PC-9 (cell line): ENCODE data around the gene GPD2. TPM values are rescaled to one million over a fixed set of nuclear protein-coding genes. Genes with fewer than 3 reads are reported as not detected.

Experiments used
- BruUV-seq: library from RNA; stranded (reverse); fragments of 400-500 nt; replicated peaks from 2 replicates; lab custom pipeline; 2021; lab: Mats Ljungman, UMichigan
- CTCF ChIA-PET: fragments of 300-600 bp; sonication (Branson Sonifier 250); formaldehyde crosslinking; loops from one replicate; lab custom pipeline; 2022; ENCODE audit warnings: antibody characterized with exemption; lab: Charles Lee
- POLR2A ChIA-PET: fragments of 300-600 bp; sonication (Branson Sonifier 250); formaldehyde crosslinking; loops from one replicate; lab custom pipeline; 2022; ENCODE audit warnings: antibody characterized with exemption; ENCODE audit not compliant: unreplicated experiment; lab: Charles Lee
- DNase-seq, 2 experiments: peaks; one replicate each; pipeline versions ENCODE4 v3.0.0 to v3.0.0-alpha.2; 2015 to 2022; ENCODE audit warnings: mixed read lengths in 1 of 2
- H2AFZ ChIP-seq: fragments of 200-600 bp; sonication (generic); 2 replicates; pipeline ENCODE4 v1.8.1; 2017; ENCODE audit warnings: antibody characterized with exemption
- H3F3A ChIP-seq: fragments of 200-600 bp; sonication (generic); 2 replicates; pipeline ENCODE4 v1.8.1; 2017; ENCODE audit warnings: antibody characterized with exemption, mild to moderate bottlenecking, low read depth; ENCODE audit not compliant: insufficient read depth
- H3K27ac ChIP-seq: fragments of 200-600 bp; sonication (generic); 2 replicates; pipeline ENCODE4 v1.6.1; 2016; ENCODE audit warnings: mixed run types
- H3K27me3 ChIP-seq: fragments of 200-600 bp; sonication (generic); 2 replicates; pipeline ENCODE4 v1.6.1; 2016; ENCODE audit warnings: low read depth, mixed run types; ENCODE audit not compliant: insufficient read depth
- H3K36me3 ChIP-seq: fragments of 200-600 bp; sonication (generic); 2 replicates; pipeline ENCODE4 v1.6.1; 2016; ENCODE audit warnings: low read depth, mixed run types
- H3K4me1 ChIP-seq: fragments of 200-600 bp; sonication (generic); replicated peaks from 2 replicates; pipeline ENCODE4 v1.6.1; 2016; ENCODE audit warnings: mixed run types; ENCODE audit not compliant: insufficient read depth
- H3K4me2 ChIP-seq: fragments of 200-600 bp; sonication (generic); 2 replicates; pipeline ENCODE4 v1.6.1; 2017; ENCODE audit warnings: mixed run types
- H3K4me3 ChIP-seq: fragments of 200-600 bp; sonication (generic); 2 replicates; pipeline ENCODE4 v1.6.1; 2016; ENCODE audit warnings: mixed run types
- H3K79me2 ChIP-seq: fragments of 200-600 bp; sonication (generic); 2 replicates; pipeline ENCODE4 v1.6.1; 2017; ENCODE audit warnings: low read depth, mixed run types
- H3K9me2 ChIP-seq: fragments of 200-600 bp; sonication (generic); 2 replicates; pipeline ENCODE4 v1.8.1; 2017; ENCODE audit warnings: mild to moderate bottlenecking; ENCODE audit not compliant: insufficient read depth
- H3K9me3 ChIP-seq: fragments of 200-600 bp; sonication (generic); 2 replicates; pipeline ENCODE4 v1.8.1; 2016; ENCODE audit warnings: low read depth; ENCODE audit not compliant: insufficient read depth
- H4K20me1 ChIP-seq: fragments of 200-600 bp; sonication (generic); 2 replicates; pipeline ENCODE4 v1.8.1; 2017; ENCODE audit not compliant: insufficient read depth
- EZH2 ChIP-seq: fragments of 200-600 bp; sonication (generic); IDR thresholded peaks from 2 replicates; pipeline ENCODE4 v1.8.0; 2017; ENCODE audit warnings: antibody characterized with exemption, low read depth
- intact Hi-C: fragments of 100-400 bp; cut with micrococcal nuclease; formaldehyde crosslinking; loops from one replicate; pipeline ENCODE4 v1.10.0; 2022; ENCODE audit not compliant: unreplicated experiment
- total RNA-seq: library from RNA; stranded (reverse); gene quantifications from 2 replicates; pipeline ENCODE4 v1.2.3, GENCODE V29; 2021
- TF ChIP-seq, protein P1 (sequence below): fragments of 200-600 bp; sonication (generic); conservative IDR thresholded peaks from 2 replicates; pipeline ENCODE4 v1.6.1; 2017; ENCODE audit warnings: mixed run types, antibody characterized with exemption, mild to moderate bottlenecking, moderate library complexity

Gene GPD2
- total RNA-seq, 1 experiment from 2014 or later = 47.1 TPM

DNA sequence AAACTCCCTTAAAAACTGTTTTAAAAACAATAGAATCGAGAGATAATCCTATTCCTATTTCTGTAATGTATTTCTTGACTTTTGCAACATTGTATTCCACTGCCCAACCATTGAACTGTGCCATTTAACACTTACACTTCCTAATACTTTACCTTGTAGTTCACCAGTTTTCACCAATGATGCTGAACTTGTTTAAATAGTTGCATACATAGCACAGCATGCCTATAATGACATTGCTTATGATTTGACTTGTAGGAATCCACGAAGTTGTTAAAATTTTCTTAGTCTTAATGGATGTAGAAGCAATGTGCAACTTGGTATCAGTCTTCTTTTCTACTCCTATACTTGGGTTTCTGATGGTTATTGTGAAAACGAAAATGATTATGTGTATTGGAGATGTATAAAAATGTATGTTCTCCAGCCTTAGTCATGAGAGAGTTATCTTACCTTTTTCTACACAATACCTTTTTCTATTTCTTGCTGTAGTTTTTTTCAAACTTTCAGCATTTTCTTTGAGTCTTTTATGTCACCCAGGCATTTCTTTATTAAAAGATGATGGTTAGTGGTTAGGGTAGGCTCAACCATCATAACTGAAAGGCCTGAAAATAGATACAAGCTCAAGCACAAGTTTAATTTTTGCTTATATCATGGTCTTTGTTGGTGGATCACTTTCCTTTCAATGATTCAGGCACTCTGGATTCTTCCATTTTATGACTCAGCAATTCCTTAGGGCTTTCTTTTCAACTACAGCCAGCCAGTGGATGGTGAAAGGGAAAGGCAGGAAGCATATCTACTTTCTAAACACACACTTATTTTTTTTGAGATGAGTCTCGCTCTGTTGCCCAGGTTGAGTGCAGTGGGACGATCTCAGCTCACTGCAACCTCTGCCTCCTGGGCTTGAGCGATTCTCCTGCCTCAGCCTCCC lies 9.4 kb downstream of the GPD2 start:
- Histone ChIP-seq H3F3A (no peaks in the 10 kb centered on the region), H3K36me3 (no peaks in the 10 kb centered on the region), H2AFZ (no peak overlapping the region), H3K4me2 (no peak overlapping the region), H3K27ac (peak overlapping the region; percentile 39; the same call in 1 of the 2 replicates), H3K4me3 (no peak overlapping the region), H3K4me1 (peaks cover 6% of the 10 kb centered on the region; the same call in 1 of the 2 replicates), H4K20me1 (no peaks in the 10 kb centered on the region), H3K79me2 (peaks cover 21% of the 10 kb centered on the region), H3K9me2 (no peaks in the 10 kb centered on the region), H3K27me3 (no peaks in the 10 kb centered on the region), H3K9me3 (no peaks in the 10 kb centered on the region)
- CTCF ChIA-PET = no interaction called here
- intact Hi-C loops = no loop called here
- DNase-seq = no peak
- POLR2A ChIA-PET = interaction anchor here (0.6 kb wide), 2 partner anchors 94 to 210 kb away, joined by 3 read pairs; no protein-coding TSS in a partner anchor
- no peak for TF ChIP-seq EZH2
- TF ChIP-seq, protein P1, sequence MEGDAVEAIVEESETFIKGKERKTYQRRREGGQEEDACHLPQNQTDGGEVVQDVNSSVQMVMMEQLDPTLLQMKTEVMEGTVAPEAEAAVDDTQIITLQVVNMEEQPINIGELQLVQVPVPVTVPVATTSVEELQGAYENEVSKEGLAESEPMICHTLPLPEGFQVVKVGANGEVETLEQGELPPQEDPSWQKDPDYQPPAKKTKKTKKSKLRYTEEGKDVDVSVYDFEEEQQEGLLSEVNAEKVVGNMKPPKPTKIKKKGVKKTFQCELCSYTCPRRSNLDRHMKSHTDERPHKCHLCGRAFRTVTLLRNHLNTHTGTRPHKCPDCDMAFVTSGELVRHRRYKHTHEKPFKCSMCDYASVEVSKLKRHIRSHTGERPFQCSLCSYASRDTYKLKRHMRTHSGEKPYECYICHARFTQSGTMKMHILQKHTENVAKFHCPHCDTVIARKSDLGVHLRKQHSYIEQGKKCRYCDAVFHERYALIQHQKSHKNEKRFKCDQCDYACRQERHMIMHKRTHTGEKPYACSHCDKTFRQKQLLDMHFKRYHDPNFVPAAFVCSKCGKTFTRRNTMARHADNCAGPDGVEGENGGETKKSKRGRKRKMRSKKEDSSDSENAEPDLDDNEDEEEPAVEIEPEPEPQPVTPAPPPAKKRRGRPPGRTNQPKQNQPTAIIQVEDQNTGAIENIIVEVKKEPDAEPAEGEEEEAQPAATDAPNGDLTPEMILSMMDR = no peak
- no TSS peak for BruUV-seq

DNA sequence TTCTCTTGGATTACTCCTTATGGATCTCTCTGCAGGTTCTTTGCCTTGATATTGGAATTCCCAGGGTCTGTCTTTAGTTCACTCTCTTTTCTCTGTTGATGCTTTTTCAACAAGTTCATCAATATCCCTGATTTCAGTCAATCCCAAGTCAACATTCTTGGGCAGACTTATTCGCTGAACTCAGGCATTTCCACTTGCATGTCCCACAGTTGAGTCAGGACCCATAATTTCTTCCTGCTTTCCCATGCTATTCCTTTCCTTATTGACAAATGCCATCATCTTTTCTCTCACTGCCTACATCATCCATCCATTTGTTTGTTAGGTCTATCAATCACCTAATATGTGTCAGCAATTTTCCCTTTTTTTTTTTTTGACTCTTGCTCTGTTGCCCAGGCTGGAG lies 11.6 kb downstream of the GPD2 start:
- no peak for DNase-seq
- H2AFZ ChIP-seq = no peak overlapping the region
- peaks cover 9% of the 10 kb centered on the region; the same call in 1 of the 2 replicates for H3K79me2 ChIP-seq
- peaks cover 6% of the 10 kb centered on the region; the same call in 1 of the 2 replicates for H3K4me1 ChIP-seq
- no peaks in the 10 kb centered on the region for H3K36me3 ChIP-seq
- H3K4me2 ChIP-seq = no peak overlapping the region
- H3K4me3 ChIP-seq = no peak overlapping the region
- H3K27ac ChIP-seq = no peak overlapping the region
- no peaks in the 10 kb centered on the region for H4K20me1 ChIP-seq
- H3F3A ChIP-seq = no peaks in the 10 kb centered on the region
- BruUV-seq = no TSS peak
- ChIA-PET POLR2A (no interaction called here), CTCF (no interaction called here)
- TF ChIP-seq, protein P1 = no peak
- TF ChIP-seq EZH2 = no peak
- no peaks in the 10 kb centered on the region for H3K27me3 ChIP-seq
- H3K9me2 ChIP-seq = no peaks in the 10 kb centered on the region
- no peaks in the 10 kb centered on the region for H3K9me3 ChIP-seq
- intact Hi-C loops = no loop called here

DNA sequence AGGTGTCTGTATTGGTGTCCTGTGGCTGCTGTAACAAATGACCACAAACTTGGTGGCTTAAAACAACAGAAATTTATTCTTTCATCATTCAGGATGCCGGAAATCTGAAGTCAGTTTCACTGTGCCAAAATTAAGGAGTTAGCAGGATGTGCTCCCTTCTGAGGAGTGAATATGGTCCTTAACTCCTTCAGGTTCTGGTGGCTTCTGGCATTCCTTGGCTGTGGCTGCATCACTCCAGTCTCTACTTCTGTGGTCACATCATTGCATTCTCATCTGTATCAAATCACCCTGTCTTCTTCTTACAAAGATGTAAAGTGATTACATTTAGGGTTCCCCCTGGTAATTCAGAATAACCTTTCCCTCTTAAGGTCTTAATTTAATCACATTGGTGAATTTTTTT lies 12.6 kb downstream of the GPD2 start:
- Histone ChIP-seq H3K79me2 (peaks cover 9% of the 10 kb centered on the region; the same call in 1 of the 2 replicates), H3F3A (no peaks in the 10 kb centered on the region), H3K4me1 (peaks cover 6% of the 10 kb centered on the region; the same call in 1 of the 2 replicates), H3K36me3 (no peaks in the 10 kb centered on the region), H3K9me3 (no peaks in the 10 kb centered on the region), H3K4me2 (no peak overlapping the region), H4K20me1 (no peaks in the 10 kb centered on the region), H2AFZ (no peak overlapping the region), H3K4me3 (no peak overlapping the region), H3K27ac (no peak overlapping the region), H3K27me3 (no peaks in the 10 kb centered on the region), H3K9me2 (no peaks in the 10 kb centered on the region)
- POLR2A ChIA-PET = no interaction called here
- TF ChIP-seq EZH2 = no peak
- TF ChIP-seq, protein P1 = no peak
- BruUV-seq = no TSS peak
- intact Hi-C loops = no loop called here
- no peak for DNase-seq
- CTCF ChIA-PET = no interaction called here
